IMR-90 (cell line): ENCODE measurements around the gene ALS2.

ENCODE experiments used
- BHLHE40 ChIP-seq: fragments of 150-350 bp; IDR thresholded peaks from 2 replicates; pipeline ENCODE4 v1.6.1; 2016; ENCODE audit warnings: mild to moderate bottlenecking, low read depth, low read length
- CEBPB ChIP-seq: IDR thresholded peaks from 2 replicates; pipeline ENCODE4 v1.6.1; 2012; ENCODE audit warnings: low read depth, low read length, improper control_type of control experiment
- CHD1 ChIP-seq: IDR thresholded peaks from 2 replicates; pipeline ENCODE4 v1.6.1; 2012; ENCODE audit warnings: low read depth, low read length, improper control_type of control experiment
- MAFK ChIP-seq: IDR thresholded peaks from 2 replicates; pipeline ENCODE4 v1.6.1; 2012; ENCODE audit warnings: low read depth, low read length, improper control_type of control experiment
- MAZ ChIP-seq: IDR thresholded peaks from 2 replicates; pipeline ENCODE4 v1.6.1; 2012; ENCODE audit warnings: low read depth, mild to moderate bottlenecking, low read length, improper control_type of control experiment, moderate library complexity, borderline replicate concordance
- MXI1 ChIP-seq: IDR thresholded peaks from 2 replicates; pipeline ENCODE4 v1.6.1; 2012; ENCODE audit warnings: low read depth, mild to moderate bottlenecking, low read length, moderate library complexity, borderline replicate concordance
- NFE2L2 ChIP-seq: fragments of 150-350 bp; IDR thresholded peaks from 2 replicates; pipeline ENCODE4 v1.6.1; 2016; ENCODE audit warnings: low read depth, mild to moderate bottlenecking, low read length
- POLR2A ChIP-seq: IDR thresholded peaks from 2 replicates; pipeline ENCODE4 v1.6.1; 2012; ENCODE audit warnings: mild to moderate bottlenecking, low read depth, low read length
- RCOR1 ChIP-seq: IDR thresholded peaks from 2 replicates; pipeline ENCODE4 v1.6.1; 2012; ENCODE audit warnings: mild to moderate bottlenecking, low read length, improper control_type of control experiment; ENCODE audit not compliant: insufficient replicate concordance
- SMC3 ChIP-seq: fragments of 150-350 bp; IDR thresholded peaks from 2 replicates; pipeline ENCODE4 v1.6.1; 2016; ENCODE audit warnings: low read depth, mild to moderate bottlenecking, antibody characterized with exemption, low read length, moderate library complexity
- USF2 ChIP-seq: fragments of 150-350 bp; IDR thresholded peaks from 2 replicates; pipeline ENCODE4 v1.6.1; 2017; ENCODE audit warnings: mild to moderate bottlenecking, antibody characterized with exemption, low read length, low read depth
- TF ChIP-seq, protein P1 (sequence below): conservative IDR thresholded peaks from 2 replicates; pipeline ENCODE4 v1.5.1; 2012; ENCODE audit warnings: mild to moderate bottlenecking, low read depth, low read length, improper control_type of control experiment

DNA sequence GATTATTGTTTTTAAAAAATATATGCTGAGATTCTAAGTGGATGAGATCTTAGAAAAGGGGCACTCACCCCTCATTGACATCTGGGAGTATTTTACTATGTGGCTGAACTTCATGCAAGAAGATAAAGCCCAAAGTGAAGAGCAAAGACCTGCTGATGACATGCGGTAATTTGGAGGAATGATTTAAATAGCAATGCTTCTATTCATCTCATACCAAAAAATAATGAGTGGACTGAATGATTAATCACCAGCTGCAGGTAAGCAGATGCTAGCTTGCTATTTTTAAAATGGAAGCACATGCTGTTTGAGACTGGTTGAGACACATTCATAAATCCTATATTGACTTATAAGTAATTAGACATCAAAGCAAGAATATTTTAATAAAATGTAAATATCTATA is 12.9 kb upstream of the ALS2 start:
- TF ChIP-seq, protein P1, sequence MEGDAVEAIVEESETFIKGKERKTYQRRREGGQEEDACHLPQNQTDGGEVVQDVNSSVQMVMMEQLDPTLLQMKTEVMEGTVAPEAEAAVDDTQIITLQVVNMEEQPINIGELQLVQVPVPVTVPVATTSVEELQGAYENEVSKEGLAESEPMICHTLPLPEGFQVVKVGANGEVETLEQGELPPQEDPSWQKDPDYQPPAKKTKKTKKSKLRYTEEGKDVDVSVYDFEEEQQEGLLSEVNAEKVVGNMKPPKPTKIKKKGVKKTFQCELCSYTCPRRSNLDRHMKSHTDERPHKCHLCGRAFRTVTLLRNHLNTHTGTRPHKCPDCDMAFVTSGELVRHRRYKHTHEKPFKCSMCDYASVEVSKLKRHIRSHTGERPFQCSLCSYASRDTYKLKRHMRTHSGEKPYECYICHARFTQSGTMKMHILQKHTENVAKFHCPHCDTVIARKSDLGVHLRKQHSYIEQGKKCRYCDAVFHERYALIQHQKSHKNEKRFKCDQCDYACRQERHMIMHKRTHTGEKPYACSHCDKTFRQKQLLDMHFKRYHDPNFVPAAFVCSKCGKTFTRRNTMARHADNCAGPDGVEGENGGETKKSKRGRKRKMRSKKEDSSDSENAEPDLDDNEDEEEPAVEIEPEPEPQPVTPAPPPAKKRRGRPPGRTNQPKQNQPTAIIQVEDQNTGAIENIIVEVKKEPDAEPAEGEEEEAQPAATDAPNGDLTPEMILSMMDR: no peak
- TF ChIP-seq MAZ (no peak), BHLHE40 (no peak), CEBPB (no peak), POLR2A (no peak), USF2 (no peak), CHD1 (no peak), MAFK (no peak), SMC3 (no peak), RCOR1 (no peak), MXI1 (no peak), NFE2L2 (no peak)
